GM18508 (cell line): Measurements from ENCODE around the gene IVL.

Experiments used
- ATAC-seq: cut with Tn5 transposase; IDR thresholded peaks from one replicate; pipeline ENCODE4 v1.9.1; 2021; ENCODE audit warnings: moderate number of reproducible peaks; ENCODE audit not compliant: insufficient read depth, unreplicated experiment

Gene IVL, protein sequence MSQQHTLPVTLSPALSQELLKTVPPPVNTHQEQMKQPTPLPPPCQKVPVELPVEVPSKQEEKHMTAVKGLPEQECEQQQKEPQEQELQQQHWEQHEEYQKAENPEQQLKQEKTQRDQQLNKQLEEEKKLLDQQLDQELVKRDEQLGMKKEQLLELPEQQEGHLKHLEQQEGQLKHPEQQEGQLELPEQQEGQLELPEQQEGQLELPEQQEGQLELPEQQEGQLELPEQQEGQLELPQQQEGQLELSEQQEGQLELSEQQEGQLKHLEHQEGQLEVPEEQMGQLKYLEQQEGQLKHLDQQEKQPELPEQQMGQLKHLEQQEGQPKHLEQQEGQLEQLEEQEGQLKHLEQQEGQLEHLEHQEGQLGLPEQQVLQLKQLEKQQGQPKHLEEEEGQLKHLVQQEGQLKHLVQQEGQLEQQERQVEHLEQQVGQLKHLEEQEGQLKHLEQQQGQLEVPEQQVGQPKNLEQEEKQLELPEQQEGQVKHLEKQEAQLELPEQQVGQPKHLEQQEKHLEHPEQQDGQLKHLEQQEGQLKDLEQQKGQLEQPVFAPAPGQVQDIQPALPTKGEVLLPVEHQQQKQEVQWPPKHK

DNA sequence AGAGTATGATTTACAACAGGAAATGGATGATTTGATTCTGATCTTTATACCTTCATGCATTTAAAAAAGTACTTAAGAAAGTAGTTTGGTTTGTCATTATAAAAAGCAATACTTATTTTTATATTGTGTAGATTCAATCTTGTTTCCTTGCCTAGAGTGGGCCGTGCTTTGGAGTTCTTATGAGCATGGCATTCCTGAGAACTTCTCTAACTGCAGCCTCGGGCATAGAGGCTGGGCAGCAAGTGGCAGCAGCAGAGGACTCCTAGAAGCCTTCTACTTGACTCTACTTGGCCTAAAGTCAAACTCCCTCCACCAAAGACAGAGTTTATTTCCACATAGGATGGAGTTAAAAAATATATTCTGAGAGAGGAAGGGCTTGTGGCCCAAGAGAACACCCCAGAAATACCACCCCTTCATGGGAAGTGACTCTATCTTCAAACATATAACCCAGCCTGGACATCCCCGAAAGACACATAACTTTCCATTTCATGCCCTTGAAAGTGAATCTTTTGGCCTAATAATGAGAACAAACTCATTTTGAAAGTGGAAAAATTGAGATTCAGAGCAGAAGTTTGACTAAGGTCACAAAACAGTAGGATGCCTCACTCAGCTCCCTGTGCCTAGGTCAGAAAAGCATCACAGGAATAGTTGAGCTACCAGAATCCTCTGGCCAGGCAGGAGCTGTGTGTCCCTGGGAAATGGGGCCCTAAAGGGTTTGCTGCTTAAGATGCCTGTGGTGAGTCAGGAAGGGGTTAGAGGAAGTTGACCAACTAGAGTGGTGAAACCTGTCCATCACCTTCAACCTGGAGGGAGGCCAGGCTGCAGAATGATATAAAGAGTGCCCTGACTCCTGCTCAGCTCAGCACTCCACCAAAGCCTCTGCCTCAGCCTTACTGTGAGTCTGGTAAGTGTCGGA lies at the start of gene IVL:
TSS of gene IVL (plus strand) at position 861 of the 916 bp plus-strand sequence. CDS start 1,252 bp downstream, outside the sequence.
- no peak for ATAC-seq

DNA sequence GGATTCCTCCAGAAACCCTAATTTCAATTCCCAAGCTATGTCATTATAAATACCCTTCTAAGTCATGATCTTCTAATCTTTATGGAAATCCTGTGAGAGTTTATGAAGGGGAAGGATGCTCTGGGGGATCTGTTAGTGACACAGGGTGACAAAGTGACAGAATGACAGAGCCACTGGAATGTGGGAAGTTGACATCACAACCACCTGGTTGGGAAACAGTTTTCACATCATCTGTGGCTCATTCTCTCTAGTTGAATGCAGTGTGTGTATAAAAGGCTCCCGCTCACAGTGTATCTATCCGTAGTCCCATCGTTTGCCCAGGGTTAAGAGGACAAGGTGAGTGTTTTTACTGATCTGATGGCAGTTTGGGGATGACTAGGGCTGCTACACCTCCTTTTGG lies 48.6 kb upstream of the IVL start, which contains the start of gene LCE7A:
TSS of gene LCE7A (plus strand) at position 301 of the 400 bp plus-strand sequence. CDS start 702 bp downstream, outside the sequence.
- no peak for ATAC-seq

DNA sequence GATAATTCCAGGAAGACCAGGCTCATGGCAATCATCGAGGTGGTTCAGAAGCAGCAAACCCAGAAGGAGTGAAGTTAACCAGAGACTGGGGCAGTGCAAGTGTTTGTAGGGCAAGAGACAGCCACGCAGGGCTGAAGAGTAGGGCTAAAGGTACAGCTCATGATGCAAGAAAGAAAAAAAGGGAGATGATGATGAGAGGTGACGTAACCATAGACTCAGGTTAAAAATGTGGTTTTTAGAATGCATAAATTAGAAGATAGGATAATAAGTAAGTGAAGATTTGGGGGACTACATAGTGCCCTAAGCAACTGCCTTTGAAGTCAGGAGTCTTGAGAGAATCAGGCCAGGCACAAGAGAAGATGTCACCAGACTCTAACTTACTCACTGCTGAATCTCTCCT lies 48.2 kb upstream of the IVL start:
- ATAC-seq = no peak

DNA sequence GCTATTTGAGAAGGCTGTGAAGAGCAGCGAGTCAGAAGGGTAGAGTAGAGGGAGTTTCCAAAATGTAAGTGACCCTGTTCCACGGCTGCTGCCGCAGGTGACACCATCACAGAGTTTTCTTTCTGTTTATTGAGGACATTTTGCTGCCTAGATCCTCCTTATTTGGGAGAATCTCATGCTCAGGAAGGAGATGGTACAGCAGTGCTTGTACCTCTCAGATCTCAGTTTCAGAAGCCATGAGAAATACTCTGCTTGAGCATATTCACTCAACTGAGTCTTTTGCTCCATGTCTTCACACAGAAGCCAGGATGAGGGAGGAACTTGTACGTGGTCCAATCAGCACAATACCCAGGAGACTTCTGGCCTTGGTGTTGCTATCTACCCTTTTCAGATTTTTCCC lies 47.0 kb upstream of the IVL start:
- ATAC-seq = no peak

DNA sequence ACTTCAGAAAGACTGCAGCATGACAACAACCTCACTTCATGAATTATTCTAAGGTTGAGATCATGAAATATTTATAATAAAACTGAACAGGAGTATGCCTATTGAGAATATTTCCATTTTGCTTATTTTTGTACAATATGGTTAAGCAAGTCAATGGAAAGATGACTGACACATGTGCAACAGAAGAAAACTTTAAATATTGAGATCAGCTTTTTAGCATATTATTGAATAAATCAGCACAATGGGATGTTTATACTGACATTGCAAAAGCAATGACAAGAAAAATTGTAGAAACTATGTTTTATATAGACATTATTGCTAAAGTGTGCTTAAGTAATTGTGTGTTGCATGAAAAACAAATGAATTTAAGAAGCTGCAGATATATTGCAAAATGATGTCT lies 43.9 kb upstream of the IVL start:
- ATAC-seq = no peak

DNA sequence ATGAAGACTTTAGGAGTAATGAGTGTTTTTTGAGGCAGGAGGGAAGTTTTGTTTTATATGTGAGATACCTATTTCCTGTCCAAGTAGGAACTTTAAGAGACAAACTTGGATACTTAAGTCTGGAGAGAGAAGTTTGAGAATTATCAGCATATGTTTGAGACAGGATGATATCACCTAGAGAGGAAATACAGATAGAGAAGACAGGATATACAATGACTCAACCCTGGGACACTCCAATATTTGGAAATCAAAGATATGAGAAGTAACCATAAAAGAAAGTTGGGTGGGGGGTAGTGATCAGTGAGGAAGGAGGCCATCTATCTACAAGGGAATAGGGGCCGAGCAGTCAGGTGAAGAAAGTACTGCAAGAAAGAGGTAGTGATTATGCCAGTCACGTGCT lies 42.0 kb upstream of the IVL start:
- ATAC-seq = no peak

- no peak for ATAC-seq
Measured at GRCh38 chr1:152869808-152870419, 38.4 kb upstream of the IVL start.

- ATAC-seq = no peak
Measured at GRCh38 chr1:152870831-152871730, 37.3 kb upstream of the IVL start.

- no peak for ATAC-seq
Measured at GRCh38 chr1:152871731-152872126, 36.6 kb upstream of the IVL start.

GRCh38 chr1:152873495-152873894 lies 34.9 kb upstream of the IVL start:
- ATAC-seq = no peak

GRCh38 chr1:152876827-152877226 lies 31.5 kb upstream of the IVL start:
- ATAC-seq = no peak

GRCh38 chr1:152878042-152878441 lies 30.3 kb upstream of the IVL start, which contains the start of gene SMCP:
Gene SMCP, plus strand, starts transcription at chr1:152878322. Its CDS starts 6,101 bp downstream, at chr1:152884423.
- no peak for ATAC-seq

DNA sequence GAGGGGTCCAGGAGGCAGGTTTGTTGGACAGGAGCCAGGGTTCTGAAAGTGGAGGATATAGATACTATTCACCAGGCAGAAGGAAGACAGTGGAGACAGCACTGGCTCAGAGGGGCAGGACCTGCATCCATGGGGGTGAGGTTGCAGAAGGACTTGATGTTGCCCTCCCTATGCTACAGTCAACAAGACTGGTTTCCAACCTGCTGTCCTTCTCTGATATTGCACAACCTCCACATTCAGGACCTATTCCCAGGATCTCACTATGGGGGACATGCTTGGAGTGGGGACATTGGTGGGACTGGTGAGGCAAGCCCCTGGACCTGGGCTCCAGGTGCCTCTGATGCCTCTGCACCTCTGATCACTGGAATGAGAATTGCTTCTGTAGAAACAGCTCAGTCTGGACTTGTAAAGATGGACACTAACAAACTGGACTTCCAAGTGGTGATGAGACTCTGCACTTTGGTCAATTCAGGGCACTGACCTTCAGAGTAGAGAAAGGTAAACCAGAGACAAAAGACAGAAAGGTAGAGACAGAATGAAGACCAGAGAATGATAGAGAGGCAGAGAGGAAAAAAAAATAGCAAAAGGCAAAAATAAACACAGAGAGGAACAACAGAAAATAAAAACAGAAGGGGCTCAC lies 28.7 kb upstream of the IVL start:
- ATAC-seq = no peak

DNA sequence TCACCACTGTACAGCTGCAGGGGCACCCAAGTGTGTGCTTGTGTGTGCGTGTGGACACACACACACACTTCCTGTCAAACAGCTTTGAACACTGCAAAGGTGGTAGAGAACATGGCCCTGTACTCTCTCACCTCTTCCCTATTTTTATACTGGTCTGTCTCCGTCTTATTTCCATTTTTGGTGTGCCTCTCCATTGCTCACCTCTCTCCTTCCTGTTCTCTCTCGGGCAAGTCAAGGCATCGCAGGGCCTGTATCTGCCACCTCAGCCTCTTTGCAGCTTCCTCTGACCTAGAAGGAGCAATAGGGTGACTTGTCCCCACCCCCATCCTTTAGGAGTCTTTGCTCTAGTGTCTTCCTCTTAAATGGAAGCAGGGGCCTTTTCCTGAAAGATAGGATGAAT lies 28.0 kb upstream of the IVL start:
- no peak for ATAC-seq

DNA sequence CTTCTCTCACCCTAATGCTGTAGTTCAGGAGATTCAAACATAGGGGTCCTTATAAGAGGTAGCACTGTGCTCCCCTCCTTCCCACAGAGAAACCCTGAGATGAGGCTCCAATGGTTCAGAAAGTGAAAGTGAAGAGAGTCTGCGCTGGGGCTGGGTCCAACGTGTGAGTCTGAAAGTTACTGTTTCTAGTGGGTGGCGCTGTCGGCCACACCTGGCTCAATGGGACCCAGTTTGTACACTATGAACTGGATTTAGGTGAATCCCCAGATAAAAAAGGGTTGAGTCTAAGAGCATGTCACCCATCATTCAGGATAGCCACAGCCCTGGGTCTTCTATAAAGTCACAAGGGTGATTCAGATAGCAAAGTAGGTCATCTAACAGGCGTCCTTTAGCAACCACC lies 27.4 kb upstream of the IVL start:
- ATAC-seq = no peak

GRCh38 chr1:152884085-152884484 lies 24.3 kb upstream of the IVL start:
- ATAC-seq = no peak

DNA sequence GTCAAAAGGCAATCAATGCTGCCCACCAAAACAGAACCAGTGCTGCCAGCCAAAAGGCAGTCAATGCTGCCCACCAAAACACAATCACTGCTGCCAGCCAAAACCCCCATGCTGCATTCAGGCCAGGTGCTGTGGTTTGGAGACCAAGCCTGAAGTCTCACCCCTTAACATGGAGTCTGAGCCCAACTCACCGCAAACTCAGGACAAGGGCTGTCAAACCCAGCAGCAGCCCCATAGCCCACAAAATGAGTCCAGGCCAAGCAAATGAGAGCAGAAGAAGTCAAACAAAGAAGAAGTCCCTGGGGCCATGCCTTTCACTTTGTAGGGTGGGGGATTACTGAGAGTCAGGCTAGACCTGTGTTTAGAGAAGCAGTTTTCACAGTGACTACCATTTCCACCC lies 23.8 kb upstream of the IVL start:
- ATAC-seq = no peak

DNA sequence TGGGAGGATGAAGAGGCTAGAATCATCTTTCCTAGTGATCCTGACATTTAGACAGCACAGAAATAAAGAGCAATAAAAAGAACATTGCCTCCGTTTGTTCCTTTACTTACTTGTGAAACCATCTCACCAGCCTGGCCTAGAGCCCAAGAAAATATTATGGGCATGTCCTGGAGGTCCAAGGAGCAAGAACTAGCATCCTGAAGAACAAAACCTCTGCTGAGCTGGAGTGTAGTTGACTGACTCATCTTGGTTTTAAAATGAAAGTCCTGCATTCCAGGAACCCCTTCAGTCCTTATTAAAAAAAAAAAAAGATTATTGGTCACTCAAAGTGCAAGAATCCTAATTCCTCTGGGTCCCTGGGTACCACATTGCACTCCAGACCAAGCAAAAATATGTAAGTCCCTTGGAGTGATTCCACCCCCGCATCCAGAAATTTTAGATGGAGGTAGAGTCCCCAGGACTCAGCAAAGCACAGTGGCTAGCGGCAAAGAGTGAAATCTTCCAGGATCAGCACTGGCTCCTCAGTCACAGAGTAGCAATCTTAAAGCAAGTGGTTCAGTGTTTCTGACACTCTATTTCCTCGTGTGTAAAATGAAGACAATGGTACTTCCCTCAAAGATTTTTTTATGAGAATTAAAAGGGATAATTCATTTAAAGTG lies 23.3 kb upstream of the IVL start:
- no peak for ATAC-seq
